ENCODE data around the gene WDFY2. TPM values are rescaled to one million over a fixed set of nuclear protein-coding genes. Genes with fewer than 3 reads are reported as not detected.

WDFY2 gene
- total and polyA plus RNA-seq, 12 donors = 2.4 to 7.5 (median 5.5) TPM

DNA sequence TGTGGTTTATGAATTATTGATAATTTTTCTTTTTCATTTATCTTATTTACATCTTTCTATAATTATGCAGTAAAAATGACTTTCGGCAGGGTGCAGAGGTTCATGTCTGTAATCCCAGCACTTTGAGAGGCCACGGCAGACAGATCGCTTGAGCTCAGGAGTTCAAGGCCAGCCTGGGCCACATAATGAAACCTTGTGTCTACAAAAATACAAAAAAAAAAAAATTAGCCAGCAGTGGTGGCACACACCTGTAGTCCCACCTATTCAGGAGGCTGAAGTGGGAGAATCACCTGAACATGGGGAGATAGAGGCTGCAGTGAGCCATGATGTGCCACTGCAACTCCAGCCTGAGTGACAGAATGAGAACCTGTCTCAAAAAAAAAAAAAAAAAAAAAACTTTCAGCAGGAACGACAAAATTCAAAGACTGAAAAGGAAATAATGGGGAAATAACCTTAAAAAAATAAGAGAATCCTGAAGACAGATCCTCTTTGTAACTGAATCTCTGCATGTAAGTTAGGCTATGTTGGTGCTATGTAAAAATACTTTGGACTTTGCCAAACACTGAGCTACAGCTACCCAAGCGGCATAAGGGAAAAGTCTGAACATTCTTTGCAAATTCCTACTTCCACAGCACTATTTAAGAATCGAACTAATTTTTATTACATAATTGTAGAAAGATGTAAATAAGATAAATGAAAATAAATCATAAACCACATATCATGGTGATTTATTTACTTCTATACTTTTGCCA lies 36.7 kb upstream of the WDFY2 start:
- WGBS, 2 donors = 91 to 93% methylated on average over 6 of the region's 6 CpGs
- H3K9me3 ChIP-seq = peaks cover 0 to 4% (median 0%) of the 10 kb centered on the region in 11 donors
- H3K36me3 ChIP-seq = no peaks in the 10 kb centered on the region
- H3K27ac ChIP-seq = no peak overlapping the region
- ATAC-seq = no peak
- no peak overlapping the region for H3K4me3 ChIP-seq
- intact Hi-C loops (cut with DNase I) = no loop called here
- no peak for TF ChIP-seq CTCF (IDR thresholded peaks at IDR 0.05)
- H3K4me1 ChIP-seq = peaks cover 0 to 30% (median 0%) of the 10 kb centered on the region in 9 donors
- H3K27me3 ChIP-seq = no peaks in the 10 kb centered on the region
- DNase-seq = no peak

DNA sequence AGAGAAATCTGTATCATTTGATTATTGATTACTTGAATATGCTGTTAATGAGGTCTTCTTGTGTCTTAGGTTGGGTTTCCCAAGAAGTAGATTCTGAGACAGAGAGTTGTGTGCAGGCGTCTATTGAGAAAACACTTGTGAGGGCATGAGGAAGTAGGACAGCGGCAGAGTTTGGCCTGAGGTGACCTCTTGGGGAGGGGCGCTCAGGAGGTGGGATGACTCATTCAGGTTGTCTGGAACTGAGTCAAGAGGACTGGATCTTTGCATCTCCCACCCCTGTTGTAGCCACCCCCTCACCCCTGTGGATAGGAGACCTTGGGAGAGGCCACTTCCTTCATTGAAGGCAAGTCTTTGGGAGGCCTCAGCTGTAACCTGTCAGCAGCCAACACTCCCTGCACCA lies 35.2 kb upstream of the WDFY2 start:
- Histone ChIP-seq H3K36me3 (no peaks in the 10 kb centered on the region), H3K9me3 (peaks cover 0 to 4% (median 0%) of the 10 kb centered on the region in 11 donors), H3K4me3 (no peak overlapping the region), H3K27ac (no peak overlapping the region), H3K27me3 (no peaks in the 10 kb centered on the region), H3K4me1 (peaks cover 0 to 27% (median 0%) of the 10 kb centered on the region in 9 donors)
- 71 to 77% methylated on average over 3 of the region's 3 CpGs for WGBS, 2 donors
- ATAC-seq (peak in 1 of 8 donors; percentile 48), DNase-seq (no peak)
- intact Hi-C loops (cut with DNase I) = no loop called here
- no peak for TF ChIP-seq CTCF (IDR thresholded peaks at IDR 0.05)

DNA sequence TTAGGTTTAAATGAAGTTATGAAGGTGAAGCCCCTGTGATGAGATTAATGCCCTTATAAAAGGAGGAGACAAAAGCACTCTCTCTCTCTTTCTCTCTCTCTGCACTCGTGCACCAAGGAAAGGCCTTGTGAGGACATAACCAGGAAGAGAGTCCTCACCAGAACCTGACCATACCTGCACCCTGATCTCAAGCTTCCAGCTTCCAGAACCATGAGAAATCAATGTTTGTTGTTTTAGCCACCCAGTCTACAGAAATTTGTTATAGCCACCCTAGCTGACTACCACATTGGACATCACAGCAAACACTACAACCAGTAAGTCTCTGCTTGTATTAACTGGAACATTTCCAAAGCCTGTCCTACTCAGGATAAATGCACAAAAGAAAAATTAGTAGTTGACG lies 34.7 kb upstream of the WDFY2 start:
- WGBS, 2 donors = 83 to 84% methylated on average over 2 of the region's 2 CpGs
- H3K36me3 ChIP-seq = no peaks in the 10 kb centered on the region
- H3K27ac ChIP-seq = no peak overlapping the region
- H3K9me3 ChIP-seq = peaks cover 0 to 4% (median 0%) of the 10 kb centered on the region in 11 donors
- peaks cover 0 to 27% (median 0%) of the 10 kb centered on the region in 9 donors for H3K4me1 ChIP-seq
- ATAC-seq = no peak
- no peak overlapping the region for H3K4me3 ChIP-seq
- no peak for DNase-seq
- intact Hi-C loops (cut with DNase I) = no loop called here
- H3K27me3 ChIP-seq = no peaks in the 10 kb centered on the region
- no peak for TF ChIP-seq CTCF (IDR thresholded peaks at IDR 0.05)

DNA sequence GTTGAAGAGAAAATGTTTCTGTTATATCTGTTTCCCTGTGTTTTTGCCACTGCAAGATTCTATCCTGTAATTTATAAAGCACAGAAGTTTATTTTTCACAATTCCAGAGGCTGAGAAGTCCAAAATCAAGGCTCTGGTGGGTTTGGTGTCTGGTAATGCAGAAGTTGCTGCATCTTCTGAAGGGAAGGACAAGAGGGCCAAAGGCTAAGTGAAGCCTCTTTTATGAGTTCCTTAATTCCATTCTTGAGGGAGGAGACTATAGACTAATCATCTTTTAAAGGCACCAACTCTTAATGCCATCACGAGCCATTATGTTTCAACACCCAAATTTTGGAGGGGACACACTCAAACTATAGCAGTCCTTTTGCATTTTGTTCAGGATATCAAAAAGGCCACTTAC lies 34.1 kb upstream of the WDFY2 start:
- no peaks in the 10 kb centered on the region for H3K36me3 ChIP-seq
- no peaks in the 10 kb centered on the region for H3K27me3 ChIP-seq
- H3K27ac ChIP-seq = no peak overlapping the region
- no peak for ATAC-seq
- no peak for DNase-seq
- H3K9me3 ChIP-seq = peaks cover 0 to 4% (median 0%) of the 10 kb centered on the region in 11 donors
- TF ChIP-seq CTCF (IDR thresholded peaks at IDR 0.05) = no peak
- WGBS, 2 donors = 91 to 95% methylated on average over 1 of the region's 1 CpG
- H3K4me1 ChIP-seq = peaks cover 0 to 27% (median 0%) of the 10 kb centered on the region in 9 donors
- intact Hi-C loops (cut with DNase I) = no loop called here
- H3K4me3 ChIP-seq = no peak overlapping the region
